ENCODE measurements around the gene IFNA6.

- no peak for TF ChIP-seq CTCF (IDR thresholded peaks at IDR 0.05)
- no peak for TF ChIP-seq EP300 (IDR thresholded peaks at IDR 0.05)
Observed at GRCh38 chr9:21385131-21385670, 34.5 kb upstream of the IFNA6 start, which contains the start of gene IFNA2.
